Cerebellar cortex (tissue), 1 donor: ENCODE results near the gene IL18.
"Not testable (repeated sequence)": the region's sequence is repeated elsewhere in the genome, so short reads cannot be mapped to it uniquely, and the experiment has no call there.

Experiments used
- DNase-seq: peaks from one replicate; pipeline ENCODE4 v3.0.0-alpha.2; 2015; ENCODE audit warnings: low spot score

IL18 gene

DNA sequence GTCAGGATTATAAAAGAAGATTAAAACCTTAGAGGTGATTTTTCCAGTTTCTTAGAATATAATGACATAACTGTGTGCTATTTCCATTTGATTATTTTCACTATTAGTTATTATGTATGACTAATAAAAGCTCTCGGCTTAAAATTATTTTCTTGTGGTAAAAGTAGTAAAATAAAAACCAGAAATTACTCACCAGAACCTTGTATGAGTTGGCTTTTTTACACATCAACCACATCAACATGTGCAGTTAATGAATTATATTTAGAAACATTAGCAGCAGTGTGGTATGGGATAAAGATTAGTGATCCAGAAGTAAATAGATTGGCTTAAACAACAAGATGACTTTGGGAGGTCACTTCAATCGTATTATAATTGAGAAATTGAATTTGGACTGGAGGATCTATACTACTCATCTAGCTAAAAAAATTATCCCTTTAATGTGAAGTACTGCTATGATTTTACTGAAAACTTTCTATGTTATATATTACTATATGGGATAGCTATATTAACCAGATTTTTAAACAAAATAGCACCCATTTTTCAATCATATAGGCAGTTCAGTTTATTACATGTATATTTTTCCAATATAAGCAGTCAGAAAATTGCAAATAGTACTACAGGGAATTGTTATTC lies 8.6 kb upstream of the IL18 start:
- DNase-seq = no peak

DNA sequence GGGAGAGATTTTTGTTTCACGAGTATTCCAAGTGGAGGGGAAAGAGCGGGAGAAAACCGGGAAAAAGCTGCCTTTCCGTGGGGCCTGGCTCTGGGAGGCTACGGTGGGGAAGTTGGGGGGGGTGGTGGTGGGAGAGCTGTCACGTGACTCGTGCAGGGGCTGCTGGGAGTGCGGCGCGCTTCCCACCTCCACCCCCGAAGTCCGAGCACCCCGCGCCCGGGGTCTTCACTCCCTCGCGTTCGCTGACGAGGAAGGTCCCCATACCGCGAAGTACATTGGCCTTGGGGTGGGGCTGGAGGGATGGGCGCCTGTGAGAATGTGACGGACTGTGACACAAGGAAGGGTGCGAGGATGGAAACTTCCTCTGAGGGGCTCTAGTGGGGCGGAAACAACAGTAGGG lies 3.3 kb upstream of the IL18 start, which contains the start of gene TEX12:
TEX12 (plus strand) TSS at position 228 of the 400 bp plus-strand sequence. CDS start 1,897 bp downstream, outside the sequence.
- no peak for DNase-seq

DNA sequence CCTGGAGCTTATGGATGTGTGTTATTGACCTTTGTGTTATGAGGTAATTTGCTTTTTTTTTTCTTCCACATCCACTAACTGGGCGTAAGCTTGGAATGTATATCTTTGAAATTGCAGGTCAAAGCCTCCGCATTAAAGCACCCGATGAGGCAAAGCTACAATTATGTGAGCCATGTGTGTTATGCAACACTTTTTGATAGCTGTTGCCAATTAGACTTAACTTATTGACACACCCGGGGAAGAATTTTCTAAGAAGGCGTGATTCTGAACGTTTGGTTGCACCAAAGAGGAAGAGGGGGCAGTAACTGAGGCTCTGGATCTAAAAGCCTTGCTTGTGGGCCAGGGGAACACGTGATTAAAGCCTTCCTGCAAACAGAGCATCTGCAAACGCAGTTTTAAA lies 2.7 kb upstream of the IL18 start:
- DNase-seq = no peak

DNA sequence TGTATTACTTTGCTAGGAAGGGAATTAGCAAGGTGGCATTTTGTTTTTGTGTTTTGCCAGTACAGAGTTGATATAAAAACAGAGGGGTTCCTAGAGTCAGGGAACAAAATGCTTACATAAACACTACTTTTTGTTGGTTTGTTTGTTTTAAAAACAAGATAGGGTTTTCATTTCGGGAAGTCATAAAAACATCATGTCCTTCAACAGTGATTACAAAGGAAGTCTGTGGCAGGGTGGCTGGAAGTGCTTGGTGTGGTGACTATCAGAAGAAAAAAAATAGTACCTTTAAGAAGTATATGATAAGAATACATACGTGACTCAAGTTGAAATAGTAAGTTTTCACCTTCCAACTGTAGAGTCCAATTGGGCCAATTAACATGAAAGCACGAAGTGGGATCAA lies 1.2 kb upstream of the IL18 start:
- DNase-seq = no peak

DNA sequence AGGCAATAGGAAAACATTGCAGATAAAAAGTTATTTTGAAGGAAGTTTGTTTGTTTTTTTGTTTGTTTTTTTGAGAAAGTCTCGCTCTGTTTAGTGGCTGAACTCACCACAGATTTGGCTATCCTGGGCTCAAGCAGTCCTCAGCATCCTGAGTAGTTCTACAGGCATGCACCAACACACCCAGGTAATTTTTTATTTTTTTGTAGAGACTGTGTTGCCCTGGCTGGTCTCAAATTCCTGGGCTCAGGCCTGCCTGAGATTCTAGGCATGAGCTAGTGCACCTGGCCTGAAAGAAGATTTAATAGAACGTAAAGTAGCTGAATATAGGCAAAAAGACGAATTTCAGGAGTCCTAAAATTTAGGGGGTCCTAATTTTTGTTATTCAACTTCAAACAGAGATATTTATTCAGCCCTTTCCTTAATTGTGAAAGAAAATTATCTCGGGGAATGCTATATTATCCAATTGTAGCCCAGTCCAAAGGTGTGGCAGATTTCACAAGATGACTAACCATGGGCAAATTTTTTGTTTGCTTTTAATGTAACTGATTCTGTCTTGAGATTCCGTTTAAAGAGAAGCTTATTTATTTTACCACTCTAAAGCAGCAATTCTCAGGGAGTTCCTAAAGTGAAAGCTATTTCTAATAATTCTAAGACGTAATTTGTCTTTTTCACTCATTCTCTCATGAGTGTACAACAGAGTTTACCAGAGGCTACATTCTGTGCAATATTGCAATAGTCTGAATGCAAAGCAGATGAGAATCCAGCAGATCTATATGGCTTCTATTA lies 940 bp downstream of the IL18 start:
- DNase-seq = no peak

DNA sequence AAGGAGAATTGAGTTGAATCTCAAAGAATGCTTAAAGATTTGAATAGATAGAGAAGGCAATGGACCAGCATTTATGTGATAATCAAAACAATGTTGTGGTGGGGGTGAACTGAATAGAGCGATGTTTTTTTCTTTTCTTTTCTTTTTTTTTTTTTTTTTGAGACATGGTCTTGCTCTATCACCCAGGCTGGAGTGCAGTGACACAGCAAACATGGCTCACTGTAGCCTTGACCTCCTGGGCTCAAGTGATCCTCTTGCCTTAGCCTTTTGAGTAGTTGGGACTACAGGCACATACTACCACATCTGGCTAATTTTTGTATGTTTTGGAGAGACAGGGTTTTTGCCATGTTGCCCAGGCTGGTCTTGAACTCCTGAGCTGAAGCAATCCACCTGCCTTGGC lies 1.7 kb downstream of the IL18 start:
- not testable (repeated sequence) for DNase-seq

DNA sequence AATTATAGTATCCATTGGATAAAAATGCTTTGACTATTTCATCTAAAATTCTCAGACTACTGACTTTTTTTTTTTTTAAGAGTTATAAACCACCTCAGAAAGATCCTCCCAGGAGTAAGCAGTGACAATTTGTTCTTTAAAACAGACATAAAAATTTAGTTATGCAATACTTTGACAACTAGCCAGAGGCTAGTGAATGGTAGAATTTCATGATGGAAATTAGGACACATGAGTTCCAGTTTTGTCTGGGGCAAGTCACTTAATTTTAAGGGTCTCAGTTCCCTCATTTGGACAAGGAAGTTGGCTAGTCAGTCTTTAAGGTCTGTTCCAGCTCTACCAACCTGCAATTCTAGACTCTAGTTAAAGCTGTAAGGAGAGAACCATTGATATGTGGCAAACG lies 2.9 kb downstream of the IL18 start:
- no peak for DNase-seq

DNA sequence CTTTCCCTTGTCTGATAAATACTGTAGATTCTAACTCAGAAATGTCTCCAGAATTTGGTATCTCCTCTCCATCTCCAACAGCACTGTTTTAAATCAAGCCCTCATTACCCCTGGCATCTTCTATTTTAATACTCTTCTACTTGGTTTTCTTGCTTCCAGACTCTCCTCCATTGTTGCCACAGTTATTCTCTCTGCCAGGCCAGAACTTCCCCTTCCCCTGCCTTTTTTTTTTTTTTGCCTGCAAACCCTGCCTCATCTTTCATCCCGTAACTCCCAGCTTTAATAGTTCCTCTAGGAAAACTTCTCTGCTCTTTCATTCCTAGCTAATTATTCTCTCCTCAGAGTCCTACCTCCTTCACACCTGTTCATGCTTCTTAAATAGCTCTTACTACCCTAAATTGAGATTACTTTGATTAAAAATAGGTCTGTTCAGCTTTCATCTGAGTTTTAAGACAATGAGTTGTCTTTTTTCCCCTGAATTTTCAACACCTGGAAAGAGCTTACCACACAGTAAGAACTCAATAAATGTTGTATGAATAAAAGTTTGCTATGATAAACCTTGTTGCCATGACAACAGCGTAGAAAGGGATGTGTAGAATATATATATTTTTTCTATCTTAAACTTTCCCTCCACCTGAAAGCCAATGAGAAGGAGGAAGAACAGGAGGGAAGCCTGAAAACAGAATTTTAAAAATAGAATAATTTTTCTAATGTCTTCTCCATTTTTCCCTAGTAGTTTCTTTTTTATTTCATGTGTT lies 3.6 kb downstream of the IL18 start:
- no peak for DNase-seq

DNA sequence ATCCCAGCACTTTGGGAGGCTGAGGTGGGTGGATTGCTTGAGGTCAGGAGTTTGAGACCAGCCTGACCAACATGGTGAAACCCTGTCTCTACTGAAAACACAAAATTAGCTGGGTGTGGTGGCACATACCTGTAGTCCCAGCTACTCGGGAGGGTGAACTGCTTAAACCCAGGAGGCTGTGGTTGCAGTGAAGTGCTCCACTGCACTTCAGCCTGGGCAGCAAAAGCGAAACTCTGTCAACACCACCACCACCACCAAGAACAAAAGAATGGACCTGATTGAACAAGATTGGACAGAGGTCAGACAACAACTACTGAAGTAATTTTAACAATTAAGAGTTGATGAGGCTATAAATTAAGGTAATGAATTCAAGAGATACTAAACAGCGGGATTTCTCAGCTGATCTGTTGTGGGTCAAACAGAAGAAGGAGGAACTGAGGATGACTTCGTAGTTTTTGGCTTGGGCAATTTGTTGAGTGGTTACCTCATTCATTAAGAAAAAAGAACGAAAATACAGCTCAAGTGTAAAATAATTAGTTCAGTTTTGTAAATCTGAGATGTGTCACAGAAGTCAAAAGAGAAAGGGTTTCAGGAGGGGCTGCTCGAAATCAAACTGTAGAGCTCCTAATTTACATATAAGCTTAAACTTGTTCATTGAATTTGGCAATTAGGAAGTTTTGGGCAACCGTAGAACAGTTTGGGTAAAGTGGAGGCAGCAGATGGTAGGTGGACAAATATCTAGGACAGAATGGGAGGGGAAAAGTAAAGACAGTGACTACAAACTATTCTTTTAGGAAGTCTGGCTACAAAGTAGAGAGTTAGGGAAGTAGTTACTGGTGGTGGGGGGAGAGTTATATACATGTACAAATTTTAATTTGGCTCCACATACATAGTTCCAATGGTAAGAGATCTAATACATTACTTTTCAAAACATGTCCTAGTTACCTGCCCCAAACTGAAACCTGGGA lies 4.5 kb downstream of the IL18 start:
- no peak for DNase-seq

DNA sequence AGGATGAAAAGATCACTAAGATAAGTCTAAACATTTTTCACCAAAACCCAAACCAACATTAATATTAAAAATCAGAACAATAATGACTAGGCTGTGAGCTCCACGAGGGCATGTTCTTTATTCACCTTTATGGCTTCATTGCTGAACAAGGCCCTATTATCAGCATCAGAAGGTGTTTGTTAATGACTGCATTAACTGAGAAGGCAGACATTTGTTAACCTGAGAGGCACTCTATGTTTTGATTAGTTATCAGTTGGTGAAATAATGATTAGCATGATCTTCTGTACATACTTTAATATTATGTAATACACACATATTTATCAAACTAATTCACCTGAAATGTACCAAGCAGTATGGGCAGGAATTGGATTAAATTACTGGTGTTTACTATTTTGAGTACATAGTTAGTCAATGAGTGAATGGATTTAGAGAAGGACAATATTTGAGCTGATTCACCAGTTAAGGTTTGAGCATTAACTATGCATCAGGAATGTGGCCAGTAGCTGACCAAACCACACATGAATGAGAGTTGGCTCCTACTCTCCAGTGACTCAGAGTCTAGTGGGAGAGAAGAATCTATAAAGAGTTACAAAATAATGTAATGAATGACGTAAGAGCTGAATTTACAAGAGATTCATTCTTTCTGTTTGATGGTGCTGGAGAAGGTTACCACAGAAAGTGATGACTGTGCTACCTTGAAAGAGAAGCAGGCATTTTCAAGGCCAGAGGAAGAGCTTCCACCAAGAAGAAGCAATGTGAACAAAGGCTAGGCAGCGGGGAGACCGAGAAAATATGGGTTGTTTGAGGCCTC lies 6.7 kb downstream of the IL18 start:
- DNase-seq = no peak

DNA sequence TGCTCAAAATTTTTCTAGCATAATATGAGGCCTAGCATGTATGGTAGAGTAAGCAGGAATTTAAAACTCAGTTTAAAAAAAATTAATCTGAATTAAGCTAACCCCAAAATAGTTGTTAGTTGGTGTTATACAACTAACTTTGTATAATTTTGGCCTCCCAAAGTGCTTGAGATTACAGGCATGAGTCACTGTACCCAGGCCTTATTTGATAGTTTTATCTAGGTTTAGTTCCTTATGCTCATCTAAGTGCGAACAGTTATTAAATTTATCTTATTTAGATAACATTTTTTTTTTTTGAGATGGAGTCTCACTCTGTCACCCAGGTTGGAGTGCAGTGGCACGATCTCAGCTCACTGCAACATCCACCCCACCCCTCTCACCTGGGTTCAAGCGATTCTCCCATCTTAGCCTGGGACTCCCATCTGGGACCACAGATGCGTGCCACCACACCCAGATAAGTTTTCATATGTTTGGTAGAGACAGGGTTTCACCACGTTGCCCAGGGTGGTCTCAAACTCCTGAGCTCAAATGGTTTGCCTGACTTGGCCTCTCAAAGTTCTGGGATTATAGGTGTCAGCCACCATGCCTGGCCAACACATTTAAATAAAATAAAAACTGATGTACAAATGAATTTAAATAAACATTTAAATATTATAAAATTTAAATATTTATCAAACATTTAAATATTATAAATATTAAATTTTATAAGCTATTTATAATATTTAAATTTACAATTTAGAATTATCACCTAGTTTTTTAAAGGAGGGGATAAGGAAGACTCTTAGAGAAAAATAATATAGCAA lies 7.5 kb downstream of the IL18 start:
- no peak for DNase-seq

DNA sequence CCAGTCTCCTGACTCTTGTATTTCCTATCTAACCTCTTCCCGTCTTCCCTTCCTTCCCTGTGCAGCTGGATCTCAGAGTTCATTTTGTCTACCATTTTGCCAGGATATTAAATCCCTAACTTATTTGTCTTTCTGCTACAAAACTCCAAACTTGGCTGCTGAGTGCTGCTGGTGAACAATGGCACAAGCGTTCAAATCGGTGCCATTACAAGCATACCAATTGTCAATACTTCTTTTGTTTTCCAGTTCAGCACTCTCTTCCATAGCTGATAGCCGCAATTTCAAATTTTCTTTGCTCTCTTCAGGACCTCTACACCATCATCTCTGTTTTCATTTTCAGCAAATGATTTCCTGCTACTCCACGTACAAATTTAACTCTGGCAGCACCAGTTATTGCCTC lies 13.4 kb downstream of the IL18 start:
- DNase-seq = no peak

DNA sequence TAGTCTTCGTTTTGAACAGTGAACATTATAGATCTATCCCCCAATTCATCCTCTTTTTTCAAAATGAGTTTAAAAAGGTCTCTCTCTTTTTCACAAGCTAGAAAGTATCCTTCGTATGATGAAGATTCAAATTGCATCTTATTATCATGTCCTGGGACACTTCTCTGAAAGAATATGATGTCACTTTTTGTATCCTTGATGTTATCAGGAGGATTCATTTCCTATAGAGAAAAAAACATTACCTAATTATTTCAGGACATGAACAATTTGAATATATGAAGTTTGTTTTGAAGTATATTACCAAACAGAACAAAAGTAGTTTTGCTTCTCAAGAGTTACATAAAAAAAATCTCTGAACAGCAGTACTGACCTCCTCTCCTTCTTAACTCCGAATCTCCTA lies 20.3 kb downstream of the IL18 start:
- DNase-seq = no peak

DNA sequence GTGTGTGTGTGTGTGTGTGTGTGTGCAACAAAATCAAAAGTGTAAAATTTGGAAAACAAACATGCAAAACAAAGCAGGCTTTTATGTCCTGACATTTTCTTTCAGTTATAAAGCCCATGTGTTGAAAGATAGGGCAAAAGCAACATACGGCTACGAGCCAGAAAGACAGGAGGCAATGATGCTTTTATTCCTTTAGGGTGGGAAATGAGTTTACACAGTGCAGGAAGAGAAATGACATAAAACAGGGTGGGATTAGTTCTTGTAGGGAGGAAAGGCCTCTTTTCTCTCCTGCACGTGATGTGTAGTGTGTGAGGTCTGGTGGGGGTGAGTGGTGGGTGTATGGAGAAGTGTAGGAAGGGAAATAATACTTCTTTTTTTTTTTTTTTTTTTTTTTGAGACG lies 29.4 kb downstream of the IL18 start:
- DNase-seq = no peak

DNA sequence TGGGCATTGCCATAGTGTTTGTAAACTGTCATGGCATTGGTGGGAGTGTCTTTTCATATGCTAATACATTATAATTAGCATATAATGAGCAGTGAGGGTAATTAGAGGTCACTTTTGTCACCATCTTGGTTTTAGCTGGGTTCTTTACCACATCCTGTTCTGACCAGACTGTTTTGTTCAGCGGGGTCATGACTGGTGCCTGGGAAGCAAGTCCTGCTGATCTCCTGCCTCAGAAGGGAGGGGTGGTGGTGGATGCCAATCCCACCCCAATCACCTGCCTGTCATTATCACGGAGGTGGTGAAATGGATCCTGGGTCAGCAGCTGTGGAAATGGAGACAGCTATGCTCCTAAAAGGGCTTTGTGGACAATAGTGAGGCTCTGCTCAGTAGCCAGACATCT lies 31.2 kb downstream of the IL18 start:
- DNase-seq = no peak

DNA sequence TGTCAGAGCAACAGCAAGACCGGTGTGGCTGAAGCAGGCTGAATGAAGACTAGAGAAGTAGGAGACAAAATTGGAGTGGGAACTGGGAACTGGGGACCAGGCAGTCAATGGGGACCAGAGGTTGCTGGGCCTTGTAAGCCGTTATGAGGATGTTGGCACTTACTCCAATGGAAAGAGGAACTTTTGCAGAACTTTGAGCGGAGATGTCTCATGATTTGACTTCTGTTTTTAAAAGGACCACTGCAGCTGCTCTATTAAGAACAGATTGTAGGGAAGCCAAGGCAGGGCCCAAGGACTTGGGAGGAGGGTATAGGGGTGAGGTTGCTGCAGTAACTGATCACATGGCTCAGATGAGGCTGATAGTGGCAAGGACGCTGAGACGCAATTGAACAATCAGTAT lies 34.2 kb downstream of the IL18 start:
- DNase-seq = no peak

DNA sequence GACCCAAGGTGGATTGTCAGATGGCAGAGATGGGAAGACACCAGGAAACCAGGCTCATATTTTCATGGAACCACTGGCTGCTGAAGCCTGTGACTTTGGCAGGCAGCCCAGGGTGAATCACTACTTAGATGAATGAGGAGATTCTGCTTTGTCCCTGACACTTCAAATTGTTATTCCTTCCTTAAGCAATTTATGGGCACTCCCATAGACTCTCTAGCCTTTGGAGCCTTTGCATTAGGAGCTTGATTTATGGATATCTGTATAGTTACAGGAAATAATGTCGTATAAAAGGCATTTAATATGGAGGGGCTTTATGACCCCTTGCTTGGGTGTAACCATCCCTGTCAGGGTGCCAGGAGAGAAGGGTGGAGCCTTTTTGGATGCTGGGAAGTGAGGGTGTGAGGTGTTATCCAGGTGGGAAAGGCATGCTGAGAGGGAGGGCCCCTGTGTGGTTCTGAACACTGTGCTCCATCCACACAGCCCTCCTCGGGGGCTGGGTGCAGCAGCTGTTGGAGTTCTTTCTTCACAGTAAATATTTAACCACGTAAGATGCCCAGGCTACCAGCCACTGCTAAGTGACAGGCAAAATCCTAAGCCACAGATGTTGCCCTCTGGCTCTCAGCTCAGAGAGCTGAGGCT lies 35.3 kb downstream of the IL18 start:
- DNase-seq = no peak

DNA sequence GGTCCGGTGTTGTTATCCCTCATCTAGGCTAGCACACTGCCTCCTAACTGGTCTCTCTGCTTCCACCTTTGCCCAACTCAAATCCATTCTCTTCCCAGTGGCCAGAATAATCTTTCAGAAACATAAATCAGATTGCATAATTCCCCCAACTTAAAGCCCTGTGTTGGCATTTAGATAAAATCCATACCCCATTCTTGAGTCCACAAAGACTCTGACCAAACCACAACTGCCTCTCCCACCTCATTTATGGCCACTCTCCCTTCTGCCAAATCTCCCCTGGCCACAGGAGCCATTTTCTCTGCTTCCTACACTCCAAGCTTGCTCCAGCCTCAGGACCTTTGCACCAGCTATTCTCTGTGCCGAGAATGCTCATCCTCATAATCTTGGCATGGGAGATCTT lies 36.8 kb downstream of the IL18 start:
- DNase-seq = no peak

DNA sequence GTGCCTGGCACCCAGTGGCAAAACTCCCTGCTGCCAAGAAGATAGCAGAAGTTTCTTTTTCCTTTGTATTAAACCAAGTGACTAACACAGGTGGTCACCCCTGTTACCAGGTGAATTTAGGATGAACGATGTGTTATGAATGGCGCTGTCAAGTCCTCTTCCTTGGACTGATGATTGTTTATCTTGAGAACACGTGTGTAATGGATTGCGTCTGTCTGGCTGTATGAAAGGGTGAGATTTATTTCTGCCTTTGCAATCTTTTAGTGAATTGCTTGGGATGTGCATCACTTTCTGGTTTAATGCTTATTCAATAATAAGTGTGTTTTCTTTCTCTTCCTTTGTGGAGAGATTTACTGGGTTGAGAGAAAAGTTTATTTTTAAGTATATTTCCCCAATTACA lies 40.8 kb downstream of the IL18 start:
- no peak for DNase-seq
